Hematopoietic multipotent progenitor cell treated with erythropoietin and hydrocortisone succinate and interleukin-3 and kit ligand, for 15 days (in vitro differentiated cells): ENCODE measurements around the gene RASAL3.
"Not testable (repeated sequence)": the region's sequence is repeated elsewhere in the genome, so short reads cannot be mapped to it uniquely, and the experiment has no call there.

Experiments
- DNase-seq: peaks from one replicate; pipeline ENCODE4 v3.0.0-alpha.2; 2015; ENCODE audit warnings: low spot score

Gene RASAL3

DNA sequence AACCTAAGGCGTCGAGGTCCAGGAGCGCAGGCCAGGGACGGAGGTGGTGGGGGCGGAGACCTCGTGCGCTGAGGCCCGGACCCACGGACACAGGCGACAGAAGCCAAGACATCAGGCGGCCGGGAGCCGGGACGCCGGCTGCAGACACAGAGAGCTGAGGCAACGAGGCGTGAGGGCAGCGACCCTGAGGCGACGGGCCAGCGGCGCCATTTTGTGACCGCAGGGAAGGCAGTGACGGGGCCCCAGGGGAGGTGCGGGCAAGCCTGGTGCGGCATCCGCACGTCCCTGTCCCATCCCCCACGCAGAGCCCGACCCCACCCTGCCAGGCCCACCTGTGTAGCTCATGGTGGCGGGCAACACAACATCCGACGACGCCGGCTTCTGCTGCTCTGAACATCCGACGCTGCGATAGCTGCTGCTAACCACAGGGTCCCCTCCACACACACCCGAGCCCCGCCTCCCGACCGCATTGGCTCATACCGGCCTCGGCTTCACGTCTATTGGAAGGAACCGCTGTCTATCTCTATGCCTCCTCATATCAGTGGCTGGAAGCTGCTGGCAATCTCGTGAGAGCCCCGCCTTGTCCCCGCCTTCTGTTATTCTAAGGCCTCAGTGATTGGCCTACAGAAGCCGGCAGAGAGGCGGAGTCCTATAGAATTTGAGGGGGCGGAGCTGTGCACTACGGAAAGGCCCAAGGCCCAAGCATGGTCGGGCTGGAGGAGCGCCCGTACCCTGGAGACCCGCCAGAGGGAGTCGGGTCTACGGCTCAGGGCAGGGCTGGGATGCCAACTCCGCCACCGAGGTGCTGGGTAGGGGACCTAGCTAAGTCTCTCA is 45.5 kb downstream of the RASAL3 start, which contains the start of gene AKAP8L:
TSS of gene AKAP8L (minus strand) at position 410 of the 834 bp plus-strand sequence. CDS start at position 345, 65 bp downstream.
- DNase-seq: peak; percentile 100

GRCh38 chr19:15418231-15418578 is 46.1 kb downstream of the RASAL3 start:
- DNase-seq: no peak

- DNase-seq: no peak
These were observed 46.6 kb downstream of the RASAL3 start for GRCh38 chr19:15417699-15418098.

DNA sequence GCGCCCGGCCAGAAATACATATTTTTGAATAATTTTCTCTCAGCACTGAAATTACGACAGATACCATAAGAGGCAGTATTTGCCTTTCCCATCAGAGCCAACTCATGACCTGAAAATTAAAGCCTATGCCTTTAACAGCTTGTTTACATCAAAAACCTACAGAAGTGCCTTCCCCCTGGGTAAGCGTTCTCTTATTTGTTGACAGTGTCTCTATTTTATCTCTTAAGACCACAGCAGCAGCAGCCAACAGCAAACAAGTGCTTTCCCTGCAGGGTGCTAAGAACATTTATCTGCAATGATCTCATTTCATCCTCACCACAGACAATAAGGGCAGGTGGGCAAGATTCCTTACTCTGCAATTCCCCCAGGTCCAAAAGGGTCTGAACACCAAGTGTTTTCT is 51.5 kb downstream of the RASAL3 start:
- DNase-seq: peak; percentile 72

DNA sequence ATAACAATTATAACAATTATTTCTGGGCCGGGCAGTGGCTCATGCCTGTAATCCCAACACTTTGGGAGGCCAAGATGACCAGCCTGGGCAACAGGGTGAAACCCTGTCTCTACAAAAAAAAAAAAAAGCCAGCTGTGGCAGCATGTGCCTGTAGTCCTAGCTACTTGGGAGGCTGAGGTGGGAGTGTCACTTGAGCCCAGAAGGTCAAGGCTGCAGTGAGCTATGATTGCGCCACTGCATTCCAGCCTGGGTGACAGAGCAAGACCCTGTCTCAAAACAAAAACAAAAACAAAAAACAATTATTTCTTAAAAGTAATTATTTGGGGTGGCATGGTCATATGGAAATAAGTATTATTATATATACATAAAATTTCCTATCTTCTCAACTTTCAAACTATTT is 53.0 kb downstream of the RASAL3 start:
- not testable (repeated sequence) for DNase-seq

- DNase-seq: no peak
These were observed 59.5 kb downstream of the RASAL3 start for GRCh38 chr19:15404780-15405211.

GRCh38 chr19:15404097-15404779 is 60.1 kb downstream of the RASAL3 start:
- DNase-seq: peak; percentile 88

DNA sequence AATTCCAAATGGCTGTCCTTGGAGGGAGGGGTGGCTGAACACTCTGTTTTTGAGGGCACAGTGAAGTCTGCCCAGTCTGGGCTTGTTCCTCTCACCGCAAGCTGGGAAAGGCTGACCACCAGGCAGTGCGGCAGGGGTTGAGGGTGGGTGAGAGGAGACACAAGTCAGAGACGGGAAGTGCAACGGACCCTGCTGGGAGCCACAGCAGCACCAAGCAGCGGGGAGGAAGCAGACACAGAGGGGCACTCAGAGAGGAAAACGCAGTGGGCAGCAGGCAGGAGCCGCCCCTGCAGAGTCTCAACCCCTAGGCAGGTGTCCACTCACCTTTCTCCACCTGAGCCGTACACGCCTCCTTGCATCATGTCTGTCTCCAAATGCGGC is 61.2 kb downstream of the RASAL3 start:
- no peak for DNase-seq

GRCh38 chr19:15402411-15403150 is 61.8 kb downstream of the RASAL3 start:
- peak; percentile 93 for DNase-seq
